ENCODE results near the gene DHRS7B. TPM values are rescaled to one million over a fixed set of nuclear protein-coding genes. Genes with fewer than 3 reads are reported as not detected.
A peak's percentile ranks its signal among the peaks of the same experiment; 100 is the strongest.
"Not testable (repeated sequence)": the region's sequence is repeated elsewhere in the genome, so short reads cannot be mapped to it uniquely, and the experiment has no call there.

Gene DHRS7B, protein sequence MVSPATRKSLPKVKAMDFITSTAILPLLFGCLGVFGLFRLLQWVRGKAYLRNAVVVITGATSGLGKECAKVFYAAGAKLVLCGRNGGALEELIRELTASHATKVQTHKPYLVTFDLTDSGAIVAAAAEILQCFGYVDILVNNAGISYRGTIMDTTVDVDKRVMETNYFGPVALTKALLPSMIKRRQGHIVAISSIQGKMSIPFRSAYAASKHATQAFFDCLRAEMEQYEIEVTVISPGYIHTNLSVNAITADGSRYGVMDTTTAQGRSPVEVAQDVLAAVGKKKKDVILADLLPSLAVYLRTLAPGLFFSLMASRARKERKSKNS
- polyA plus RNA-seq (2013), result 12.2 TPM

DNA sequence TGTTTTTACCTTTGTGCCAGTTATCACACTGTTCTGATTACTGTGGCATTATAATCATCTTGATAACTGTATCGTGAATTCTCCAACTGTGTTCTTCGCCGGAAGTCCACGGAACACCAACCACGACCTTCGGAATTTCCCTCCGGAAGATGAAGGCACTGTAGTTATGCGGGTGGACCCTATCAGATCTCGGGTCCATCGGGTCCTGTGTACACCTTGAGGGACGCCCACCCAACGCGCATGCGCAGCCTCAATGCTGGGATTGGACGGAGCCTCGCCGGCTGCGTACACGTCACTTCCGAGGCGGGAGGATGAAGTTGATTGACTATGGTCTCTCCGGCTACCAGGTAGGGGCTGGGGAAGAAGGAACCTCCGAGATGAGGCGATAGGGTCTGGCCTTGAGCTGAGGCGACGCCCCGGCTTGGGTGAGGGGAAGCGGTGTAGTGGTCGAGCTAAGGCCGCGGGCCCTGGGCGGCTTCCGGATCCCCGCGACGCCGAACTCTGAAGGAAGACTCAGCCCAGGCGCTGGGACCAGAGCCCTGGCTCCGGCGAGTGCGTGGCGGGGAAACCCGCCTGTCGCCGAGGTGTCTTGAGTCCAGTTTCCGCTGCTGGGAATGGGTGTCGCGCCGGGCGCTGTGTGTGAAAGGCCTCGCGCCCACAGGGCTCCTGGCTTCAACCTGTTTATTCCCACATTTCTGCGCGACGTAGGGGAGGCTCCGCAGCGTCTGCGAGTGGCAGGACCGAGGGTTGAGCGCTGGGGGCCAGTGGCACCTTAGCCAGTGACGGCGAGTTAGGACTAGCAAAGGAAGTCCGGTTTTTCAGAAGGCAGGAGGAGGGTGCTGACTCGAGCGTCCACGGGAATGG lies at the start of gene DHRS7B:
Gene DHRS7B, plus strand, starts transcription at position 320 of the 864 bp plus-strand sequence. Its CDS starts 8 bp downstream, at position 328.
- H3K9me3 ChIP-seq (ENCODE audit: control extremely low read depth in 1 of 5, control insufficient read depth in 4 of 5, insufficient read depth in 2 of 5, low read depth in 1 of 5, low read length in 4 of 5), result no peaks in the 10 kb centered on the region
- WGBS (ENCODE audit: insufficient coverage), result under 1% methylated on average over 56 of the region's 66 CpGs
- DNase-seq, result peak; percentile 94 to 95 (median 95)
- peaks cover 24 to 57% (median 41%) of the 10 kb centered on the region in 4 experiments for H3K4me1 ChIP-seq (ENCODE audit: control extremely low read depth in 1 of 4, control insufficient read depth in 4 of 4, insufficient read depth in 4 of 4, low read length in 3 of 4)
- POLR2A ChIA-PET, result interaction anchor here (0.6 to 2.3 kb wide), 5 partner anchors 11 to 161 kb away, joined by 3 to 5 read pairs (median 4); no protein-coding TSS in a partner anchor
- H3K36me3 ChIP-seq (ENCODE audit: control insufficient read depth in 4 of 4, insufficient read depth in 4 of 4, low read length in 3 of 4), result no peaks in the 10 kb centered on the region
- CTCF ChIA-PET, result interaction anchor here (0.7 to 3.9 kb wide), 11 partner anchors 7 to 385 kb away, joined by 3 to 26 read pairs (median 5); no protein-coding TSS in a partner anchor
- peak within 1 kb of the TSS; percentile 95 to 96 for H3K27ac ChIP-seq (ENCODE audit: insufficient read depth in 1 of 2, low read depth in 1 of 2, low read length in 2 of 2, poor library complexity in 1 of 2, severe bottlenecking in 2 of 2)
- H3K27me3 ChIP-seq (replicated peaks in 2 of 5; ENCODE audit: control insufficient read depth in 4 of 5, insufficient read depth in 5 of 5, low read length in 4 of 5), result no peaks in the 10 kb centered on the region
- H3K4me3 ChIP-seq (ENCODE audit: control insufficient read depth in 1 of 7, extremely low read depth in 1 of 7, insufficient read depth in 4 of 7, low read depth in 2 of 7, low read length in 6 of 7), result peak within 1 kb of the TSS; percentile 67 to 98 (median 88)

DNA sequence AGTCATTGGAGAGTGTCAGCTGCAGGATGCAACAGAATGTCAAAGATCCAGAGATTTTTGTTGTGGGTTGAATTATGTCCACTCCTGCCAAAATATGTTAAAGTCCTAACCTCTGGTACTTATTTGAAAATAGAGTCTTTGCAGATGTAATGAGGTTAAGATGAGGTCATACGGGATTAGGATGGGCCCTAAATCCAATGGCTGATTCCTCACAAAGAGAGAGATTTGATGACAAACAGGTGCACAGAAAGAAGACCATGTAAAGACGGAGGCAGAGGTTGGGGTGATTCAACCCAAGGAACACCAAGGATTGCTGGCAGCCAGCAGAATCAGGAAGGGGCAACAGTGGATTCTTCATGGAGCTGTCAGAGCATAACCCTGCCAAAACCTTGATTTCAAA lies 49.5 kb upstream of the DHRS7B start:
- no peak overlapping the region for H3K27ac ChIP-seq (ENCODE audit: insufficient read depth in 1 of 2, low read depth in 1 of 2, low read length in 2 of 2, poor library complexity in 1 of 2, severe bottlenecking in 2 of 2)
- H3K4me1 ChIP-seq (ENCODE audit: control extremely low read depth in 1 of 4, control insufficient read depth in 4 of 4, insufficient read depth in 4 of 4, low read length in 3 of 4), result peaks cover 0 to 16% (median 9%) of the 10 kb centered on the region in 4 experiments
- H3K9me3 ChIP-seq (ENCODE audit: control extremely low read depth in 1 of 5, control insufficient read depth in 4 of 5, insufficient read depth in 2 of 5, low read depth in 1 of 5, low read length in 4 of 5), result peaks cover 0 to 2% (median 0%) of the 10 kb centered on the region in 5 experiments
- H3K36me3 ChIP-seq (ENCODE audit: control insufficient read depth in 4 of 4, insufficient read depth in 4 of 4, low read length in 3 of 4), result no peaks in the 10 kb centered on the region
- no peak overlapping the region for H3K4me3 ChIP-seq (ENCODE audit: control insufficient read depth in 1 of 7, extremely low read depth in 1 of 7, insufficient read depth in 4 of 7, low read depth in 2 of 7, low read length in 6 of 7)
- 92% methylated on average over 2 of the region's 2 CpGs for WGBS (ENCODE audit: insufficient coverage)
- POLR2A ChIA-PET, result no interaction called here
- no peaks in the 10 kb centered on the region for H3K27me3 ChIP-seq (replicated peaks in 2 of 5; ENCODE audit: control insufficient read depth in 4 of 5, insufficient read depth in 5 of 5, low read length in 4 of 5)
- CTCF ChIA-PET, result no interaction called here
- DNase-seq, result no peak

DNA sequence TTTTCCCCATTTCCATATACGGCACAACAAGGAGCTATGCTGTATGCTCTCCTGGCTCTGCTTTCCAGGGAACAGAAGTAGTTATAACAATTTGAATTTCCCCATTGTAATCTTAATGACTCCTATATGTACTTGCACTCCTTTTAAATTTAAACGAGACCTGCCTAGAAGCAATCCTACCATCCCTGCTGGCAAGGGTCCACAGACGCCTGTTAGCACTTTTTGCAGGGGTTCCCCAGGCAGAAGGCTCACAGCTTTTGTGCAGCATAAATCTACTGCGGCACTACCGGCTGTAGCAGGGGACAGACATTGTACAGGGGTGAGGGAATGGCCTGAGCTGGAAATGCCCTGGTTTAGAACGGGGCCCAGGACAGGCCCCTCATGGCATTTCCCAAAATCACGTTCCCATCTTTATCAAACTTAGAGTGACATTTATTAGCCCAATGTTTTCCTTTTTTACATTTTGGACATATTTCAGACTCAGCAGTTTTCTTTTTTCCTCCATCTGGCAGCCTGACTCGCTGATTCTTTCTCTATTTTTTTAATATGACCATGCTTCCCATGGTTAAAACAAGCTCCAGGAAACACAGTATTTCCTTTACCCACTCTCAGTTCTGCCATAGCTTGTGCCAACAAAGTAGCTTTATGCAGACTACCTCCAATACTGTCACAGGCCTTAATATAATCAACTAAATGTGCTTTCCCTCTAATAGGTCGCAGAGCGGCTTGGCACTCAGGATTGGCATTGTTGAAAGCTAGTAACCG lies 48.6 kb upstream of the DHRS7B start:
- CTCF ChIA-PET, result interaction anchor here (0.6 to 2.1 kb wide), 4 partner anchors 17 to 107 kb away, joined by 3 to 6 read pairs (median 4); no protein-coding TSS in a partner anchor
- peaks cover 0 to 3% (median 0%) of the 10 kb centered on the region in 5 experiments for H3K9me3 ChIP-seq (ENCODE audit: control extremely low read depth in 1 of 5, control insufficient read depth in 4 of 5, insufficient read depth in 2 of 5, low read depth in 1 of 5, low read length in 4 of 5)
- no peak overlapping the region for H3K4me3 ChIP-seq (ENCODE audit: control insufficient read depth in 1 of 7, extremely low read depth in 1 of 7, insufficient read depth in 4 of 7, low read depth in 2 of 7, low read length in 6 of 7)
- peak in 2 of 3 donors; percentile 28 to 30 for DNase-seq
- whole genome bisulfite sequencing (ENCODE audit: insufficient coverage), result 24% methylated on average over 8 of the region's 11 CpGs
- POLR2A ChIA-PET, result no interaction called here
- no peaks in the 10 kb centered on the region for H3K36me3 ChIP-seq (ENCODE audit: control insufficient read depth in 4 of 4, insufficient read depth in 4 of 4, low read length in 3 of 4)
- H3K4me1 ChIP-seq (ENCODE audit: control extremely low read depth in 1 of 4, control insufficient read depth in 4 of 4, insufficient read depth in 4 of 4, low read length in 3 of 4), result peaks cover 0 to 16% (median 8%) of the 10 kb centered on the region in 4 experiments
- H3K27me3 ChIP-seq (replicated peaks in 2 of 5; ENCODE audit: control insufficient read depth in 4 of 5, insufficient read depth in 5 of 5, low read length in 4 of 5), result no peaks in the 10 kb centered on the region
- no peak overlapping the region for H3K27ac ChIP-seq (ENCODE audit: insufficient read depth in 1 of 2, low read depth in 1 of 2, low read length in 2 of 2, poor library complexity in 1 of 2, severe bottlenecking in 2 of 2)

DNA sequence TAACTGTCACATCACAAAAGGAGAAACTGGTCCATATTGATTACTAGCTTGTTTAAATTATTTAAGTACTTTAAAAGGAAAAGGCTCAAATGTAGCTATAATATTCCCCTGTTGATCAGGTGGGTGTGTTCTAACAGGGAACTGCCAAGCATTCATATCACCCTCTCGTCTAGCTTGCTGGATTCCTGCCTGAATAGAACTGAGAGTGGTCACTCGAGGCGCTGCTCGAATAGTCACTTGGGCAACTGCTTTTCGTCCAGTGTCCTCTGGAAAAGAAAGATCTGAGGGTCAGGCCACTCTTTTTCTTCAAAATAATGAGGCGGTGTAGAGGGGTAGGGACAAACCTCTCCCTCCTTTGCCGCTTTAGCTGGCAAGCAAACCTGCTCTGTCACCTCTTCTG lies 47.6 kb upstream of the DHRS7B start:
- Histone ChIP-seq H3K27ac (ENCODE audit: insufficient read depth in 1 of 2, low read depth in 1 of 2, low read length in 2 of 2, poor library complexity in 1 of 2, severe bottlenecking in 2 of 2) (no peak overlapping the region), H3K36me3 (ENCODE audit: control insufficient read depth in 4 of 4, insufficient read depth in 4 of 4, low read length in 3 of 4) (no peaks in the 10 kb centered on the region), H3K4me3 (ENCODE audit: control insufficient read depth in 1 of 7, extremely low read depth in 1 of 7, insufficient read depth in 4 of 7, low read depth in 2 of 7, low read length in 6 of 7) (no peak overlapping the region), H3K4me1 (ENCODE audit: control extremely low read depth in 1 of 4, control insufficient read depth in 4 of 4, insufficient read depth in 4 of 4, low read length in 3 of 4) (peaks cover 0 to 16% (median 7%) of the 10 kb centered on the region in 4 experiments), H3K9me3 (ENCODE audit: control extremely low read depth in 1 of 5, control insufficient read depth in 4 of 5, insufficient read depth in 2 of 5, low read depth in 1 of 5, low read length in 4 of 5) (peaks cover 0 to 3% (median 0%) of the 10 kb centered on the region in 5 experiments), H3K27me3 (replicated peaks in 2 of 5; ENCODE audit: control insufficient read depth in 4 of 5, insufficient read depth in 5 of 5, low read length in 4 of 5) (no peaks in the 10 kb centered on the region)
- CTCF ChIA-PET, result interaction anchor here (1.1 to 2.1 kb wide), 5 partner anchors 12 to 35 kb away, joined by 3 to 6 read pairs (median 4); no protein-coding TSS in a partner anchor
- DNase-seq, result no peak
- POLR2A ChIA-PET, result no interaction called here
- WGBS (ENCODE audit: insufficient coverage), result 92% methylated on average over 5 of the region's 7 CpGs

DNA sequence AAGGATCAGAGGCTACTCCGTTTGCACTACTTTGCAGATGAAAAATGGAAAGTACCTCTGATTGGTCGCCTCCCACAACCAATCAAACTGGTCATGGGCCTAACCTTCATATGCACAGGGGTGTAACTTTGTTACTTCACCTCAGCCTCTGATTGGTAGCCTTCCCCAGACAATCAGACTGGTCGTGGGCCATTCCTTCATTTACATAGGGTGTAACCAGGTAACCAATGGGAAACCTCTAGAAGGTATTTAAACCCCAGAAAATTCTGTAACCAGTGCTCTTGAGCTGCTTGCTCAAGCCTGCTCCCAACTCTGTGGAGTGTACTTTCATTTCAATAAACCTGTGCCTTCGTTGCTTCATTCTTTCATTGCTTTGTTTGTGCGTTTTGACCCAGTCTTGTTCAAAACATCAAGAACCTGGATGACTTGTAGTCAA lies 44.7 kb upstream of the DHRS7B start:
- Histone ChIP-seq H3K27ac (ENCODE audit: insufficient read depth in 1 of 2, low read depth in 1 of 2, low read length in 2 of 2, poor library complexity in 1 of 2, severe bottlenecking in 2 of 2) (no peak overlapping the region), H3K4me1 (ENCODE audit: control extremely low read depth in 1 of 4, control insufficient read depth in 4 of 4, insufficient read depth in 4 of 4, low read length in 3 of 4) (peaks cover 0 to 13% (median 6%) of the 10 kb centered on the region in 4 experiments), H3K27me3 (replicated peaks in 2 of 5; ENCODE audit: control insufficient read depth in 4 of 5, insufficient read depth in 5 of 5, low read length in 4 of 5) (no peaks in the 10 kb centered on the region), H3K4me3 (ENCODE audit: control insufficient read depth in 1 of 7, extremely low read depth in 1 of 7, insufficient read depth in 4 of 7, low read depth in 2 of 7, low read length in 6 of 7) (no peak overlapping the region), H3K9me3 (ENCODE audit: control extremely low read depth in 1 of 5, control insufficient read depth in 4 of 5, insufficient read depth in 2 of 5, low read depth in 1 of 5, low read length in 4 of 5) (peaks cover 0 to 3% (median 0%) of the 10 kb centered on the region in 5 experiments), H3K36me3 (ENCODE audit: control insufficient read depth in 4 of 4, insufficient read depth in 4 of 4, low read length in 3 of 4) (no peaks in the 10 kb centered on the region)
- no peak for DNase-seq
- POLR2A ChIA-PET, result no interaction called here
- CTCF ChIA-PET, result interaction anchor here (0.8 to 1.0 kb wide), 2 partner anchors 38 to 147 kb away, joined by 3 to 4 read pairs; no protein-coding TSS in a partner anchor
- WGBS (ENCODE audit: insufficient coverage), result 95% methylated on average over 5 of the region's 5 CpGs

DNA sequence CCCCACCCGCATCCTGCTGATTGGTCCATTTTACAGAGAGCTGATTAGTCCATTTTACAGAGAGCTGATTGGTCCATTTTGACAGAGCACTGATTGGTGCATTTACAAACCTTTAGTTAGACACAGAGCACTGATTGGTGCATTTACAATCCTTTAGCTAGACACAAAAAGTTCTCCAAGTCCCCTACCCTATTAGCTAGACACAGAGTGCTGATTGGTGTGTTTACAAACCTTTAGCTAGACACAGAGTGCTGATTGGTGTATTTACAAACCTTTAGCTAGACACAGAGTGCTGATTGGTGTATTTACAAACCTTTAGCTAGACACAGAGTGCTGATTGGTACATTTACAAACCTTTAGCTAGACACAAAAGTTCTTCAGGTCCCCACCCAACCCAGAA lies 41.5 kb upstream of the DHRS7B start:
- H3K27me3 ChIP-seq (replicated peaks in 2 of 5; ENCODE audit: control insufficient read depth in 4 of 5, insufficient read depth in 5 of 5, low read length in 4 of 5); H3K36me3 ChIP-seq (ENCODE audit: control insufficient read depth in 4 of 4, insufficient read depth in 4 of 4, low read length in 3 of 4); H3K4me3 ChIP-seq (ENCODE audit: control insufficient read depth in 1 of 7, extremely low read depth in 1 of 7, insufficient read depth in 4 of 7, low read depth in 2 of 7, low read length in 6 of 7); DNase-seq; H3K4me1 ChIP-seq (ENCODE audit: control extremely low read depth in 1 of 4, control insufficient read depth in 4 of 4, insufficient read depth in 4 of 4, low read length in 3 of 4); H3K9me3 ChIP-seq (ENCODE audit: control extremely low read depth in 1 of 5, control insufficient read depth in 4 of 5, insufficient read depth in 2 of 5, low read depth in 1 of 5, low read length in 4 of 5); H3K27ac ChIP-seq (ENCODE audit: insufficient read depth in 1 of 2, low read depth in 1 of 2, low read length in 2 of 2, poor library complexity in 1 of 2, severe bottlenecking in 2 of 2); POLR2A ChIA-PET: not testable (repeated sequence)
- no CpG with 5 or more reads among the region's 1 CpG for WGBS (ENCODE audit: insufficient coverage)
- CTCF ChIA-PET, result interaction anchor here (0.8 kb wide), 1 partner anchor 14 kb away, joined by 3 read pairs; no protein-coding TSS in a partner anchor
